CD4-positive, CD25-positive, alpha-beta regulatory T cell (primary cell): ENCODE results near the gene LRRC75A. TPM values are rescaled to one million over a fixed set of nuclear protein-coding genes. Genes with fewer than 3 reads are reported as not detected.

ENCODE experiments used
- ATAC-seq, 2 donors: fragments of 150-1000 bp; cut with Tn5 transposase; one replicate each; pipeline ENCODE4 v1.10.0; 2021; ENCODE audit warnings: low read depth in 2 of 2, moderate number of reproducible peaks in 2 of 2, moderate library complexity in 1 of 2
- DNase-seq, 3 donors: peaks; one replicate each; pipeline versions ENCODE4 v3.0.0 to v3.0.0-alpha.2; 2012 to 2022; ENCODE audit warnings: mixed read lengths in 1 of 3
- H3K27ac ChIP-seq: one replicate; pipeline ENCODE4 v1.7.0; 2013; ENCODE audit warnings: mild to moderate bottlenecking, low read length; ENCODE audit not compliant: insufficient read depth, poor library complexity, severe bottlenecking
- H3K27me3 ChIP-seq: one replicate; pipeline ENCODE4 v1.7.0; 2013; ENCODE audit warnings: low read length; ENCODE audit not compliant: control insufficient read depth, insufficient read depth
- H3K36me3 ChIP-seq: one replicate; pipeline ENCODE4 v1.7.0; 2013; ENCODE audit warnings: mild to moderate bottlenecking, low read length, moderate library complexity; ENCODE audit not compliant: control insufficient read depth, insufficient read depth
- H3K4me1 ChIP-seq: 2 replicates; pipeline ENCODE4 v1.7.0; 2013; ENCODE audit warnings: mild to moderate bottlenecking, low read length; ENCODE audit not compliant: insufficient read depth, control insufficient read depth, poor library complexity, severe bottlenecking
- H3K4me3 ChIP-seq: one replicate; pipeline ENCODE4 v1.7.0; 2013; ENCODE audit warnings: low read depth, mild to moderate bottlenecking, low read length, moderate library complexity
- H3K9me3 ChIP-seq, 2 experiments: 1 replicate in 1 of 2; 2 replicates in 1 of 2; pipeline ENCODE4 v1.7.0; 2013; ENCODE audit warnings: low read length in 2 of 2, mild to moderate bottlenecking in 1 of 2, moderate library complexity in 1 of 2; ENCODE audit not compliant: control insufficient read depth in 2 of 2
- H3K27ac Mint-ChIP-seq, 3 donors: one replicate each; pipeline ENCODE4 v1.8.0; 2020 to 2022; ENCODE audit warnings: mild to moderate bottlenecking in 3 of 3, mixed read lengths in 3 of 3, moderate library complexity in 2 of 3
- H3K27me3 Mint-ChIP-seq: one replicate; pipeline ENCODE4 v1.8.0; 2022; ENCODE audit warnings: mild to moderate bottlenecking, mixed read lengths
- H3K36me3 Mint-ChIP-seq: one replicate; pipeline ENCODE4 v1.8.0; 2020; ENCODE audit warnings: mixed read lengths
- H3K4me1 Mint-ChIP-seq, 4 donors: one replicate each; pipeline ENCODE4 v1.8.0; 2020 to 2022; ENCODE audit warnings: mixed read lengths in 4 of 4, mild to moderate bottlenecking in 1 of 4
- H3K4me3 Mint-ChIP-seq, 4 donors: one replicate each; pipeline ENCODE4 v1.8.0; 2020 to 2022; ENCODE audit warnings: mild to moderate bottlenecking in 4 of 4, mixed read lengths in 4 of 4, moderate library complexity in 3 of 4
- H3K9me3 Mint-ChIP-seq, 7 donors: one replicate each; pipeline ENCODE4 v1.8.0; 2020 to 2022; ENCODE audit warnings: mixed read lengths in 7 of 7, mild to moderate bottlenecking in 3 of 7, moderate library complexity in 2 of 7
- polyA plus RNA-seq, 4 donors: library from polyadenylated mRNA; unstranded; fragments of 300-500 nt; fragmentation: Illumina TruSeq; gene quantifications; one replicate each; pipeline ENCODE4 v1.2.3, GENCODE V29; 2021
- total RNA-seq: library from RNA; stranded (reverse); gene quantifications from one replicate; pipeline ENCODE4 v1.2.3, GENCODE V29; 2022

The LRRC75A gene
- total and polyA plus RNA-seq, 5 donors from 2014 or later, result 1.5 to 3.8 (median 1.7) TPM

- H3K27me3 ChIP-seq, result no peaks in the 10 kb centered on the region
- Mint-ChIP-seq H3K4me1 (no peaks in the 10 kb centered on the region), H3K27me3 (no peaks in the 10 kb centered on the region), H3K36me3 (peaks cover 4% of the 10 kb centered on the region), H3K4me3 (no peak overlapping the region), H3K9me3 (no peaks in the 10 kb centered on the region), H3K27ac (no peak overlapping the region)
- ATAC-seq, result no peak
- DNase-seq, result no peak
- H3K27ac ChIP-seq, result no peak overlapping the region
- H3K36me3 ChIP-seq, result no peaks in the 10 kb centered on the region
- H3K4me3 ChIP-seq, result no peak overlapping the region
- no peaks in the 10 kb centered on the region for H3K4me1 ChIP-seq
- H3K9me3 ChIP-seq, result no peaks in the 10 kb centered on the region
These were observed 16.8 kb downstream of the LRRC75A start for GRCh38 chr17:16475179-16475704.

GRCh38 chr17:16474012-16474725 lies 17.8 kb downstream of the LRRC75A start:
- H3K4me1 Mint-ChIP-seq, result no peaks in the 10 kb centered on the region
- ATAC-seq (no peak), DNase-seq (no peak)
- Histone ChIP-seq H3K4me3 (no peak overlapping the region), H3K9me3 (no peaks in the 10 kb centered on the region), H3K27me3 (no peaks in the 10 kb centered on the region), H3K27ac (no peak overlapping the region), H3K4me1 (no peaks in the 10 kb centered on the region), H3K36me3 (no peaks in the 10 kb centered on the region)
- H3K27ac Mint-ChIP-seq, result no peak overlapping the region
- no peaks in the 10 kb centered on the region for H3K9me3 Mint-ChIP-seq
- no peaks in the 10 kb centered on the region for H3K27me3 Mint-ChIP-seq
- H3K36me3 Mint-ChIP-seq, result peaks cover 4% of the 10 kb centered on the region
- H3K4me3 Mint-ChIP-seq, result no peak overlapping the region

- H3K9me3 ChIP-seq, result no peaks in the 10 kb centered on the region
- no peaks in the 10 kb centered on the region for H3K4me1 ChIP-seq
- no peaks in the 10 kb centered on the region for H3K9me3 Mint-ChIP-seq
- no peak overlapping the region for H3K4me3 Mint-ChIP-seq
- H3K4me3 ChIP-seq, result no peak overlapping the region
- no peaks in the 10 kb centered on the region for H3K27me3 Mint-ChIP-seq
- H3K27ac ChIP-seq, result no peak overlapping the region
- H3K27me3 ChIP-seq, result no peaks in the 10 kb centered on the region
- H3K27ac Mint-ChIP-seq, result no peak overlapping the region
- ATAC-seq, result no peak
- H3K36me3 Mint-ChIP-seq, result peaks cover 4% of the 10 kb centered on the region
- DNase-seq, result no peak
- no peaks in the 10 kb centered on the region for H3K4me1 Mint-ChIP-seq
- no peaks in the 10 kb centered on the region for H3K36me3 ChIP-seq
These were observed 18.7 kb downstream of the LRRC75A start for GRCh38 chr17:16473044-16474011.

GRCh38 chr17:16472539-16472938 lies 19.5 kb downstream of the LRRC75A start:
- Mint-ChIP-seq H3K27me3 (no peaks in the 10 kb centered on the region), H3K36me3 (peaks cover 4% of the 10 kb centered on the region), H3K4me3 (no peak overlapping the region), H3K27ac (no peak overlapping the region), H3K9me3 (no peaks in the 10 kb centered on the region), H3K4me1 (no peaks in the 10 kb centered on the region)
- Histone ChIP-seq H3K9me3 (no peaks in the 10 kb centered on the region), H3K36me3 (no peaks in the 10 kb centered on the region), H3K27me3 (no peaks in the 10 kb centered on the region), H3K4me3 (no peak overlapping the region), H3K4me1 (no peaks in the 10 kb centered on the region), H3K27ac (no peak overlapping the region)
- ATAC-seq (no peak), DNase-seq (no peak)

GRCh38 chr17:16471295-16471694 lies 20.7 kb downstream of the LRRC75A start:
- DNase-seq (no peak), ATAC-seq (no peak)
- no peaks in the 10 kb centered on the region for H3K9me3 Mint-ChIP-seq
- peaks cover 0 to 2% (median 0%) of the 10 kb centered on the region in 4 donors for H3K4me1 Mint-ChIP-seq
- Histone ChIP-seq H3K27me3 (no peaks in the 10 kb centered on the region), H3K36me3 (no peaks in the 10 kb centered on the region), H3K9me3 (no peaks in the 10 kb centered on the region), H3K27ac (no peak overlapping the region), H3K4me1 (no peaks in the 10 kb centered on the region), H3K4me3 (no peak overlapping the region)
- no peak overlapping the region for H3K4me3 Mint-ChIP-seq
- no peaks in the 10 kb centered on the region for H3K27me3 Mint-ChIP-seq
- H3K36me3 Mint-ChIP-seq, result peaks cover 4% of the 10 kb centered on the region
- H3K27ac Mint-ChIP-seq, result no peak overlapping the region

- Mint-ChIP-seq H3K27me3 (no peaks in the 10 kb centered on the region), H3K27ac (no peak overlapping the region), H3K4me3 (no peak overlapping the region), H3K36me3 (peaks cover 4% of the 10 kb centered on the region), H3K9me3 (no peaks in the 10 kb centered on the region), H3K4me1 (peaks cover 0 to 2% (median 0%) of the 10 kb centered on the region in 4 donors)
- Histone ChIP-seq H3K27ac (no peak overlapping the region), H3K27me3 (no peaks in the 10 kb centered on the region), H3K9me3 (no peaks in the 10 kb centered on the region), H3K4me1 (no peaks in the 10 kb centered on the region), H3K36me3 (no peaks in the 10 kb centered on the region), H3K4me3 (no peak overlapping the region)
- DNase-seq (no peak), ATAC-seq (no peak)
These were observed 21.7 kb downstream of the LRRC75A start for GRCh38 chr17:16470265-16470664.

GRCh38 chr17:16468428-16468992 lies 23.5 kb downstream of the LRRC75A start:
- no peaks in the 10 kb centered on the region for H3K4me1 ChIP-seq
- no peaks in the 10 kb centered on the region for H3K27me3 ChIP-seq
- H3K4me3 ChIP-seq, result no peak overlapping the region
- Mint-ChIP-seq H3K4me3 (no peak overlapping the region), H3K4me1 (peaks cover 0 to 2% (median 0%) of the 10 kb centered on the region in 4 donors), H3K27ac (peak overlapping the region in 1 of 3 donors; percentile 69), H3K27me3 (no peaks in the 10 kb centered on the region), H3K9me3 (no peaks in the 10 kb centered on the region), H3K36me3 (peaks cover 4% of the 10 kb centered on the region)
- DNase-seq (no peak), ATAC-seq (no peak)
- H3K36me3 ChIP-seq, result no peaks in the 10 kb centered on the region
- H3K9me3 ChIP-seq, result no peaks in the 10 kb centered on the region
- no peak overlapping the region for H3K27ac ChIP-seq
